HEK293 (cell line): ENCODE data around the gene SLC43A1.

Experiments used
- CTCF ChIA-PET: fragments of 350-600 bp; formaldehyde crosslinking; extraction: SDS; loops from one replicate; lab custom pipeline; 2021; ENCODE audit warnings: antibody characterized with exemption; lab: Yijun Ruan, JAX
- POLR2A ChIA-PET: fragments of 300-600 bp; formaldehyde crosslinking; extraction: SDS; loops from one replicate; lab custom pipeline; 2020; ENCODE audit warnings: antibody characterized with exemption, inconsistent platforms; lab: Yijun Ruan, JAX
- H3K27ac ChIP-seq: fragments of 200-500 bp; sonication (Bioruptor generic); 2 replicates; pipeline ENCODE4 v1.5.1; 2014; ENCODE audit warnings: low read depth, low read length, control low read depth, inconsistent platforms; ENCODE audit errors: extremely low read depth
- H3K36me3 ChIP-seq, 2 experiments: fragments of 200-500 bp in 1 of 2; sonication (Bioruptor generic) in 1 of 2; 1 replicate in 1 of 2; 2 replicates in 1 of 2; pipeline ENCODE4 v1.5.1; 2014 to 2017; ENCODE audit warnings: inconsistent platforms in 2 of 2, low read length in 2 of 2; ENCODE audit not compliant: control insufficient read depth in 2 of 2, insufficient read depth in 1 of 2
- H3K4me1 ChIP-seq: fragments of 200-500 bp; sonication (Bioruptor generic); 2 replicates; pipeline ENCODE4 v1.5.1; 2014; ENCODE audit warnings: mild to moderate bottlenecking, low read length, inconsistent platforms; ENCODE audit not compliant: control insufficient read depth, insufficient read depth
- H3K4me3 ChIP-seq: 2 replicates; pipeline ENCODE4 v1.5.1; 2011; ENCODE audit warnings: low read depth, mild to moderate bottlenecking, control low read depth, low read length, moderate library complexity
- H3K9me3 ChIP-seq: fragments of 200-500 bp; sonication (Bioruptor generic); 2 replicates; pipeline ENCODE4 v1.5.1; 2014; ENCODE audit warnings: low read depth, low read length, inconsistent platforms; ENCODE audit not compliant: control insufficient read depth, insufficient read depth
- BCL11B ChIP-seq: fragments of 450-650 bp; formaldehyde crosslinking; IDR thresholded peaks from 2 replicates; pipeline ENCODE4 v1.5.1; 2016; ENCODE audit warnings: low read depth, missing biosample characterization, missing genetic modification characterization
- GLIS1 ChIP-seq: fragments of 450-650 bp; formaldehyde crosslinking; IDR thresholded peaks from 2 replicates; pipeline ENCODE4 v1.5.1; 2016; ENCODE audit warnings: missing biosample characterization, missing genetic modification characterization
- KLF1 ChIP-seq: fragments of 450-650 bp; formaldehyde crosslinking; IDR thresholded peaks from 2 replicates; pipeline ENCODE4 v1.5.1; 2016; ENCODE audit warnings: missing biosample characterization, missing genetic modification characterization
- OSR2 ChIP-seq: fragments of 450-650 bp; formaldehyde crosslinking; IDR thresholded peaks from 2 replicates; pipeline ENCODE4 v1.5.1; 2016; ENCODE audit warnings: missing biosample characterization, missing genetic modification characterization
- SALL2 ChIP-seq: fragments of 450-650 bp; formaldehyde crosslinking; IDR thresholded peaks from 2 replicates; pipeline ENCODE4 v1.5.0; 2017; ENCODE audit warnings: missing biosample characterization, mild to moderate bottlenecking, missing genetic modification characterization, borderline replicate concordance
- ZBTB26 ChIP-seq: fragments of 450-650 bp; formaldehyde crosslinking; optimal IDR thresholded peaks from 2 replicates; pipeline ENCODE3; 2016; ENCODE audit warnings: missing biosample characterization, mild to moderate bottlenecking, missing genetic modification characterization
- ZBTB48 ChIP-seq: fragments of 450-650 bp; formaldehyde crosslinking; IDR thresholded peaks from 2 replicates; pipeline ENCODE4 v1.5.1; 2016; ENCODE audit warnings: missing biosample characterization, missing genetic modification characterization
- ZBTB49 ChIP-seq: fragments of 450-650 bp; formaldehyde crosslinking; IDR thresholded peaks from 2 replicates; pipeline ENCODE4 v1.5.1; 2016; ENCODE audit warnings: missing biosample characterization, missing genetic modification characterization, low read depth
- ZBTB8A ChIP-seq: fragments of 450-650 bp; formaldehyde crosslinking; IDR thresholded peaks from 2 replicates; pipeline ENCODE4 v1.5.1; 2016; ENCODE audit warnings: missing biosample characterization, missing genetic modification characterization
- ZNF10 ChIP-seq: fragments of 450-650 bp; formaldehyde crosslinking; IDR thresholded peaks from 2 replicates; pipeline ENCODE4 v1.5.1; 2017; ENCODE audit warnings: missing biosample characterization, missing genetic modification characterization
- ZNF114 ChIP-seq: fragments of 450-650 bp; formaldehyde crosslinking; IDR thresholded peaks from 2 replicates; pipeline ENCODE4 v1.5.0; 2017; ENCODE audit warnings: missing biosample characterization, missing genetic modification characterization
- ZNF155 ChIP-seq: fragments of 450-650 bp; formaldehyde crosslinking; IDR thresholded peaks from 2 replicates; pipeline ENCODE4 v1.5.1; 2016; ENCODE audit warnings: missing biosample characterization, missing genetic modification characterization
- ZNF157 ChIP-seq: fragments of 450-650 bp; formaldehyde crosslinking; IDR thresholded peaks from 2 replicates; pipeline ENCODE4 v1.5.1; 2016; ENCODE audit warnings: missing biosample characterization, missing genetic modification characterization
- ZNF169 ChIP-seq: fragments of 450-650 bp; formaldehyde crosslinking; IDR thresholded peaks from 2 replicates; pipeline ENCODE4 v1.5.1; 2016; ENCODE audit warnings: missing biosample characterization, missing genetic modification characterization
- ZNF335 ChIP-seq: fragments of 450-650 bp; formaldehyde crosslinking; conservative IDR thresholded peaks from 2 replicates; pipeline ENCODE4 v1.5.1; 2016; ENCODE audit warnings: missing biosample characterization, missing genetic modification characterization
- ZNF350 ChIP-seq: fragments of 450-650 bp; formaldehyde crosslinking; IDR thresholded peaks from 2 replicates; pipeline ENCODE4 v1.5.0; 2017; ENCODE audit warnings: missing biosample characterization, mild to moderate bottlenecking, missing genetic modification characterization
- ZNF366 ChIP-seq: fragments of 450-650 bp; formaldehyde crosslinking; conservative IDR thresholded peaks from 2 replicates; pipeline ENCODE4 v1.5.1; 2016; ENCODE audit warnings: missing biosample characterization, missing genetic modification characterization
- ZNF37A ChIP-seq: fragments of 450-650 bp; IDR thresholded peaks from 2 replicates; pipeline ENCODE4 v1.5.1; 2018; ENCODE audit warnings: missing biosample characterization, missing genetic modification characterization
- ZNF404 ChIP-seq: fragments of 450-650 bp; formaldehyde crosslinking; IDR thresholded peaks from 2 replicates; pipeline ENCODE4 v1.5.1; 2017; ENCODE audit warnings: missing biosample characterization, missing genetic modification characterization
- ZNF529 ChIP-seq: fragments of 450-650 bp; formaldehyde crosslinking; IDR thresholded peaks from 2 replicates; pipeline ENCODE4 v1.5.1; 2017; ENCODE audit warnings: missing genetic modification characterization, missing biosample characterization; ENCODE audit not compliant: insufficient replicate concordance
- ZNF560 ChIP-seq: fragments of 450-650 bp; formaldehyde crosslinking; IDR thresholded peaks from 2 replicates; pipeline ENCODE4 v1.5.1; 2017; ENCODE audit warnings: missing biosample characterization, missing genetic modification characterization, borderline replicate concordance
- ZNF701 ChIP-seq: fragments of 450-650 bp; formaldehyde crosslinking; IDR thresholded peaks from 2 replicates; pipeline ENCODE4 v1.5.1; 2016; ENCODE audit warnings: missing biosample characterization, missing genetic modification characterization
- ZSCAN4 ChIP-seq: fragments of 450-650 bp; formaldehyde crosslinking; IDR thresholded peaks from 2 replicates; pipeline ENCODE4 v1.5.1; 2017; ENCODE audit warnings: missing biosample characterization, missing genetic modification characterization
- TF ChIP-seq, protein P1 (sequence below): fragments of 450-650 bp; IDR thresholded peaks from 2 replicates; pipeline ENCODE4 v1.5.1; 2018; ENCODE audit warnings: missing biosample characterization, mild to moderate bottlenecking, missing genetic modification characterization

SLC43A1 gene

DNA sequence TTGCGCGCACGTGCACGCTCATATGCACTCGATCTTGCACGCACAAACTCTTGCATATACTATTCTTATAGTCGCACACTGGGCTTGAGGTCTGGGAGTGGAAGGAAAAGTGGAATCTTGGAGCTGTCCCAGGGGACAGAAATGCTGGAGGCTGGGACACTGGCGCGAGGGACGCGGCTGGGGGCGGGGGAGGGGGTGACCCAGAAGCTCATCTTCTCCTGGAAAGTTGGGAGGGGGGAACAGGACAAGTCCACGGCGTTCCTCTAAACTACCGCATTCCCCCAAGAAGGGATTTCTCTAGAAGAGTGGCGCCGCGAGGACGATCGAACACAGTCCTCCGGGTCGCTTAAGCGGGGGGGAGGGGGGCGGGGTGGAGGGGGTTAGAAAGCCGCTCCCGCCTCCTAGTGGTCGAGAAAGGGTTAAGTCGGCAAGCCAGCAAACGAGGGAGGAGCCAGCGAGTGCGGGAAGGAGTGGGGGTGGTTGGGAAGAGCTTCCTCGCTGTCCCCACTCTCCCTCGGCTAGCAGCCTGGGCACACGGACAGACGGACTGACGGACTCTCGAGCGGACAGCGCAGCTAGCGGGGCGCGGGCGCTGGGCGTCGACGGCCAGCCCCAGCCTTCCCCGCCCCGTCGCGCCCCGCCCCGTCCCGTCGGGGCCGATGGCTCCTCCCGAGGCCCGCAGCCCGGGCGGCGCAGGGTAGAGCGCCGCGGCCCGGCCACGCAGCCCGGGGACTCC is 55.3 kb downstream of the SLC43A1 start, which contains the start of gene RTN4RL2 (continued):
- TF ChIP-seq ZNF169 (tag by site-specific recombination) (no peak), ZBTB8A (peak; percentile 10; the same call in 1 of the 2 replicates), ZNF560 (tag by site-specific recombination) (no peak), BCL11B (tag by site-specific recombination) (no peak), ZNF10 (tag by site-specific recombination) (no peak), ZNF37A (tag by site-specific recombination) (no peak), ZNF155 (tag by site-specific recombination) (no peak), ZBTB49 (tag by site-specific recombination) (no peak), ZNF157 (no peak)
- TF ChIP-seq, protein P1, sequence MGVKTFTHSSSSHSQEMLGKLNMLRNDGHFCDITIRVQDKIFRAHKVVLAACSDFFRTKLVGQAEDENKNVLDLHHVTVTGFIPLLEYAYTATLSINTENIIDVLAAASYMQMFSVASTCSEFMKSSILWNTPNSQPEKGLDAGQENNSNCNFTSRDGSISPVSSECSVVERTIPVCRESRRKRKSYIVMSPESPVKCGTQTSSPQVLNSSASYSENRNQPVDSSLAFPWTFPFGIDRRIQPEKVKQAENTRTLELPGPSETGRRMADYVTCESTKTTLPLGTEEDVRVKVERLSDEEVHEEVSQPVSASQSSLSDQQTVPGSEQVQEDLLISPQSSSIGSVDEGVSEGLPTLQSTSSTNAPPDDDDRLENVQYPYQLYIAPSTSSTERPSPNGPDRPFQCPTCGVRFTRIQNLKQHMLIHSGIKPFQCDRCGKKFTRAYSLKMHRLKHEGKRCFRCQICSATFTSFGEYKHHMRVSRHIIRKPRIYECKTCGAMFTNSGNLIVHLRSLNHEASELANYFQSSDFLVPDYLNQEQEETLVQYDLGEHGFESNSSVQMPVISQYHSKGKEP (tag by site-specific recombination), result no peak

- Histone ChIP-seq H3K9me3 (no peaks in the 10 kb centered on the region), H3K4me3 (peak overlapping the region; percentile 6), H3K36me3 (no peaks in the 10 kb centered on the region), H3K4me1 (no peaks in the 10 kb centered on the region), H3K27ac (no peak overlapping the region; the same call in 1 of the 2 replicates)
- CTCF ChIA-PET, result interaction anchor here (0.6 to 9.3 kb wide), 35 partner anchors 10 to 653 kb away, joined by 3 to 191 read pairs (median 4); partner anchors contain the start of genes SLC43A1 and TIMM10
- POLR2A ChIA-PET, result interaction anchor here (0.6 to 1.8 kb wide), 9 partner anchors 14 to 255 kb away, joined by 3 to 9 read pairs (median 3); partner anchors contain the start of gene TIMM10
- TF ChIP-seq ZBTB48 (tag by site-specific recombination) (peak; percentile 34; the same call in 1 of the 2 replicates), ZNF350 (tag by site-specific recombination) (no peak), ZNF114 (tag by site-specific recombination) (no peak), ZSCAN4 (tag by site-specific recombination) (peak; percentile 57; the same call in 1 of the 2 replicates), ZNF529 (tag by site-specific recombination) (no peak), KLF1 (tag by site-specific recombination) (no peak), SALL2 (tag by site-specific recombination) (no peak), OSR2 (tag by site-specific recombination) (no peak), ZNF404 (tag by site-specific recombination) (no peak), ZNF335 (tag by site-specific recombination) (peak; percentile 44), GLIS1 (tag by site-specific recombination) (peak; percentile 11; the same call in 1 of the 2 replicates), ZBTB26 (tag by site-specific recombination) (peak; percentile 66), ZNF366 (tag by site-specific recombination) (no peak; the same call in 1 of the 2 replicates), ZNF701 (tag by site-specific recombination) (no peak)
Measured at GRCh38 chr11:57459164-57460021, 56.1 kb downstream of the SLC43A1 start.
